ENCODE measurements around the gene ZNF462. TPM values are rescaled to one million over a fixed set of nuclear protein-coding genes. Genes with fewer than 3 reads are reported as not detected.

Gene ZNF462
- total RNA-seq, 1 experiment from 2014 or later = 3.9 TPM

DNA sequence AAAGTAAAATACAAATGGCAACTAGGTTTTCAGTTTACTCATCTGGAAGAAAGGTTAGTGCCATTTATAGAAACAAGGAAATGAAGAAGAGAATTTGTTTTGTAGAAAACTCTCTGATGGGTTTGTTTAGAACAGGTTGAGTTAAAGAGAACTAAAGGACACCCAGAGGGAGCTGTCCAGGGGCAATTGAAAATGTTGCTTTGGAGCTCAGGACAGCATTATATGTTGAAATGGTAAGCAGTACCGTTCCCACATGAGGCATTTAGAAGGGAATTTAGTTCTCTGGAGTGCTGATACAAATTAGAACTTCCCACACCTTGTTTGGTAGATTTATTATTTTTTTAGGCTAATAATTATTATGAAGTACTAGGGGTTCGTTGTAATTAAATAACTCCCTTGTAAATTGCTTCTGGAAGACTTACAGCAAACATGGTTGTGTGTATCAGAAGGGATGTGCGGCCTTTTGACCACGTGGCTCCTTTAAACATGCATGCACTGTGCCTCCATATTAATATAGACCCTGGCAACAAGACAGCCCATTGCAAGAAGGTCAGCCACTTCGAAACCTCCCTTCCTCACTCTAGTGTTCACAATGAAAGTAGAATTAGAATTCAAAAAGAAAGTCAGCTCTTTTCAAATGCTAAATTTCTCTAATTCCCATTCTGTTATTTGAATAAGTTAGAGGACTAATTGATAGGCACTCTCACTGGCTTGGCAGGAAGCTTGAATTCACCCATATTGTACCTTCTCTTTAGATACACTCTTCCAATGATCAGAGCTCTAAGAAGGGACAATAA lies 71.7 kb downstream of the ZNF462 start:
- in situ Hi-C loops (cut with HindIII; ENCODE audit: low pct_unique_long_range_greater_than_20kb, low sequenced_read_pairs) = no loop called here
- no peak for DNase-seq (ENCODE audit: low read depth)

DNA sequence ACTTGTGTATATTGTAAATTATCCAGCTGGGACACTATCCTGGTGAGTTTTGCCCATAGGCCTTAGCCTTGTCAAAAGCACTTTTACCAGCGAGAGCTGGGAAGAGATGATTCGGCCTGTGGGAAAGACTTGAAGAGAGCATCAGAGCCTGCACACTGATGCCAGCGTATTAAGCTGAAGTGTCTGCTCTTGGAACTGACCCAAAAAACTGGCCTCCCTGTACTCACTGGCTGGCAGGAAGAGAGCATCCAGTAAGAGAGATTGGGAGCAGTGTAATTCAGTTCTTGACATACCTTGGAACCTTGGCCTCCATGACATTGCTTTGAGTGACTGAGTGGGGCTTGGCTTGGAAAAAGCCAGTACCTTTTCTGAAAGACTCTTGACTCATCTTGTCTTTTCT lies 73.7 kb downstream of the ZNF462 start:
- in situ Hi-C loops (cut with HindIII; ENCODE audit: low pct_unique_long_range_greater_than_20kb, low sequenced_read_pairs) = no loop called here
- DNase-seq (ENCODE audit: low read depth) = no peak

DNA sequence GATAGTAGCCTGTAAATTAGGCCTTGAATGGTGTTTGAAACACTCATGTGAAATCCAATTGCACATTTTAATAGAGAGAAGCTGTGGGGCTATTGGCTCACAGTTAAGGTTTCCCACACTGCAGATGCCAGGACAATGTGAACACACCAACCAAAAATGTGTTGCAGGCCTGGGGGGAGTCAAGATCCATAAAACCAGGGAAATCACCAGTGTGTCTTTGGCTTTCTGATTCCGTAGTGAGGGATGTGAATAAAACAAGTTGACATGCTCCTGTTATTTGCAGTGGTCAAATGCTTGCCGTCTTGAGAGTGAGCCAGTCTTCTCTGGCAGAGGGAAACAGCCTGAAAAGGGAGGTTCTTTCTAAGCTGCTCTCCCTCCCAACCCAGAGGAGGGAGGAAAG lies 79.0 kb downstream of the ZNF462 start:
- in situ Hi-C loops (cut with HindIII; ENCODE audit: low pct_unique_long_range_greater_than_20kb, low sequenced_read_pairs) = no loop called here
- DNase-seq (ENCODE audit: low read depth) = no peak

DNA sequence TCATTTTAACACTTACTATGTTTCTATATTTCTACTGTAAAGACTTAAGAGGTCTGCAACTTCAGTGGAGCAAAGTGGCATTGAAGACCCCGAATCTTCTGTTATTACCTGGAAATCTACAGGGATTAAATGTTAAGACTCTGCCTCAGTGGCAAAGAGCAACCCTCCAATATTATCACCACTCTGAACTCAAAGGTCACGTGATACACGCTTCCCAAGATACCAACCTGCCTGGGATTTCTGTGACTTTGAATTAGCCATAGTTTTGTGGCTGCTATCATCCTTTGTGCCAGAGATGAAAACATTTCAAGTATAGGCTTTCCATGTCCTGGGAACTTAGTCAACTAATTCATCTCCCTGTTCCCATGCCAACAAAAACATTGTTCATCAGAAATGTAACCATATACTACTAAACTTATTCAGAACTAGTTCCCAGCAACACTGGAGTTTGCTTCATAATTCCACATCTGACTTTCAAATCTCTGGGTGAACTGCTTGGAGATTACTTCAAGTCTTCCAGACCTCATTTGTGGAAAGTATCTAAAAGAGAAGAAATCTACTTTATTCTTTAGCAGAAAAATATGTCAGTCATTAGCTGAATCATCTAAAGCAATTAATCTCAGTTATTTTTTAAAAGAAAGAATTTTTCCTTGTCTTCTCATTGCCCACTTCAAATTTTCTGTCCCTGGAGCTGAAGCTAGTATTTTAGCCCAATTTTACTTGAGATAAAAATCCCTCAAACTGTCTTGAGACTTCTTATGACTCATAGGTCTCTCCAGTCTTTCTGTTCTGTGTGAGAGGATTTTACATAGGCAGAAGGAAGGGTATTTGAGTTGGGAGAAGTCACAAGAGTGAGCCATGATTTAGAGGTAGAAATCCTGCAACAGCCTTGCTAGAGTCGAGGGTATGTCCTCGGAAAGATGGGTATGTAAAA lies 83.0 kb downstream of the ZNF462 start:
- in situ Hi-C loops (cut with HindIII; ENCODE audit: low pct_unique_long_range_greater_than_20kb, low sequenced_read_pairs) = no loop called here
- DNase-seq (ENCODE audit: low read depth) = peak; percentile 44

DNA sequence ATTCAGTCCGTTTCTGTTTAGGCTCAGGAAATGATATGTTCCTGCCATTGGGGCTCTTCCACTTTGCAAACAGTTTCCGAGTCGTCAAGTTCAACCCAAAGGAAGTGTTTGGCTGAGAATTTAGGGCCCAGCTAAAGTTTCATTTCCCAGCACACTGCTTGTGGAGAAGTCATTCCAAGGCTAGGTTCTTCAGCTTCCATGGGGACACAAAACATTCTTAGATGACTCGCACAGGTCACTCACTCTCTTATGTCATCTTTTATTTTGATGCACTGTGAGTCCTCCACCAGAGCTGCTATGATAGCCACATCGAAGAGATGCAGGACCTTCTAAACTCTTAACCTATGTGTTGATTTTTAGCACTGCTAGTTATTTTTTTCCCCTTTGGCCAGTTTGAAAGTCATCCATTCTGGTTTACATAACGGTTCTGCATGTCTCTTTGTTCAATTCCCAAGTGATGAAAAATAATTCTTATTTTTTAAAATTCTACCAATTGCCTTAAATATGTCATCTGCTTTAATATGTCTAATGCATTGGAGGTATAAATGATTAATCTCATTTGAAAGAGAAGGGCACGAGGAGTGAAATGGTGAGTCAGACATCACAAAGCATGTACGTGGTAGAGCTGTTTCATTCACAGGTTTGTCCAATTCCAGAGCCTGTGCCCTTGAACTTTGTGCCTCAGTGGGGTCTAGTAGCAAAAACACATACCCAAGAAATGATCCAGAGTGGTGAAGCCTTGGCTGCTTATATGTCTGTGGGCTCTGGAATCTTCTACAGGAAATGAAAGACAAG lies 84.3 kb downstream of the ZNF462 start:
- DNase-seq (ENCODE audit: low read depth) = peak; percentile 37
- in situ Hi-C loops (cut with HindIII; ENCODE audit: low pct_unique_long_range_greater_than_20kb, low sequenced_read_pairs) = no loop called here

DNA sequence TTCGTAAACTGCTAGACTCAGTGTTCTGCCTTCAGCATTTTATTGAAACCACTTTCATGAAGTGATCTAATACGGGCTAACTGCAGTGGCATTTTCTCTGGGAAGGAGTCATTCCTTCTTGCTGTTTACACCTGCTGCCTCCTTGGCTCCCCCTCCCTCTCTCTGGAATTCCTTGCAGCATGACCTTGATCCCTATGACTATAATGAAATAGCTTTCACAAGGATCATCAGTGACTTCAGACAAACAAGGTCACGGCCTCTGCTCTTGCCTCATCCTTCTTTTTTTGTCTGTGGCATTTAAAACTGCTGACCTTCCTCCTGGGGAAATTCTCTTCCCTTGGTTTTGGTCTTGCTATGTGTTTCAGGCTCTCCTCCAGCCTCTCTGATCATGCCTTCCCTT lies 90.2 kb downstream of the ZNF462 start:
- DNase-seq (ENCODE audit: low read depth) = peak; percentile 70
- in situ Hi-C loops (cut with HindIII; ENCODE audit: low pct_unique_long_range_greater_than_20kb, low sequenced_read_pairs) = no loop called here

DNA sequence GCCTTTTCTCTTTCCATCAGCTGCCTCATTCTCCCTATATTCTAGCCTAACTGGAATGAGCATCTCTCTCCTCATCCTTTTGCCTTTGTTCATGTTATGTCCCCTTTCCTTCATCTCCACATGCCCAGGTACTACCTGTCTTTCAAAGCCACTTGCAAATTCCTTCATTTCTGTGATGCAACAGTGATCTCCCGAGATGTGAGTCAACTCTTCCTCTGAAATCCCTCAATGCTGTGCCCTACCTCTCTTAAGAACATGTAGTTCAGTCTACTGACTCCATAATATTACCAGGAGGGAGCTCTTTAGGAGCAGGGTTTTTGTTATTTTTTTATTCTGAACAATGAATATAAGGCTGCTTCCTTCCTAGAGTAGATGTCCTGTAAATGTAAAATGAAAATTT lies 91.6 kb downstream of the ZNF462 start:
- in situ Hi-C loops (cut with HindIII; ENCODE audit: low pct_unique_long_range_greater_than_20kb, low sequenced_read_pairs) = no loop called here
- DNase-seq (ENCODE audit: low read depth) = no peak

DNA sequence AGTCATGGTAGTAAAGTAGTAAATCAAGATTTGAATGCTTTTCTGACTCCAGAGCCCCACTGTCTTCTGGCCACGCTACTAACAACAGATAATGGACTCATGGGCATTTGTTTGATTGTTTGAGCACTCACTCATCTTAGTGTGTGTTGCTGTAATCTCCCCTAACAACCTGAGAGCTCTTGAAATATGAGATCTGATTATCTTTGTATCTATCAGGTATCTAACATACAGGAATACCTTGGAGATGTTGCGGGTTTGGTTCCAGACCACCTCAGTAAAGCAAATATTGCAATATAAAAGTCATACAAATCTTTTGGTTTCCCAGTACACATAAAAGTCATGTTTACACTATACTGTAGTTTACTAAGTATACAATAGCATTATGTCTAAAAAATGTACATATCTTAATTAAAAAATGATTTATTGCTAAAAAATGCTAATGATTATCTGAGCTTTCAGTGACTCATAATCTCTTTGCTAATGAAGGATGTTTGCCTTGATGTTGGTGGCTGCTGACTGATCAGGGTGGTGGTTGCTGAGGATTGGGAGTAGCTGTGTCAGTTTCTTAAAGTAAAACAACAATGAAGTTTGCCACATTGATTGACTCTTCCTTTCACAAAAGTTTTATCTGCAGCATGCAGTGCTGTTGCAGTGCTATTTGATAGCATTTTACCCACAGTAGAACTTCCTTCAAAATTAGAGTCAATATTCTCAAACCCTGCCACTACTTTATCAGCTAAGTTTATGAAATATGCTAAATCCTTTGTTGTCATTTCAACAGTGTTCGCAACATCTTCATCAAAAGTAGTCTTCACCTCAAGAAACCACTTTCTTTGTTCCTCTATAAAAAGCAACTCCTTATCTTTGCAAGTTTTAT lies 92.2 kb downstream of the ZNF462 start:
- in situ Hi-C loops (cut with HindIII; ENCODE audit: low pct_unique_long_range_greater_than_20kb, low sequenced_read_pairs) = no loop called here
- DNase-seq (ENCODE audit: low read depth) = no peak

DNA sequence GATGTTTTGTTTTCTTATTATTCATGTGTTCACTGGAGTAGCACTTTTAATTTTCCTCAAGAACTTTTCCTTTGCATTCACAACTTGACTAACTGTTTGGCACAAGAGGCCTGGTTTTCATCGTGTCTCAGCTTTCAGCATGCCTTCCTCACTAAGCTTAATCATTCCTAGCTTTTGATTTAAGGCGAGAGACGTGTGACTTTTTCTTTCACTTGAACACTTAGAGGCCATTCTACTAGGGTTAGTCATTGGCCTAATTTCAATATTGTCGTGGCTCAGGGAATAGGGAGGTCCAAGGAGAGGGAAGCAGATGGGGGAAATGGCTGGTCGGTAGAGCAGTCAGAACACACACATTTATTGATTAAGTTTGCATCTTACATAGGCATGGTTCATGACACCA lies 94.0 kb downstream of the ZNF462 start:
- peak; percentile 61 for DNase-seq (ENCODE audit: low read depth)
- in situ Hi-C loops (cut with HindIII; ENCODE audit: low pct_unique_long_range_greater_than_20kb, low sequenced_read_pairs) = no loop called here

DNA sequence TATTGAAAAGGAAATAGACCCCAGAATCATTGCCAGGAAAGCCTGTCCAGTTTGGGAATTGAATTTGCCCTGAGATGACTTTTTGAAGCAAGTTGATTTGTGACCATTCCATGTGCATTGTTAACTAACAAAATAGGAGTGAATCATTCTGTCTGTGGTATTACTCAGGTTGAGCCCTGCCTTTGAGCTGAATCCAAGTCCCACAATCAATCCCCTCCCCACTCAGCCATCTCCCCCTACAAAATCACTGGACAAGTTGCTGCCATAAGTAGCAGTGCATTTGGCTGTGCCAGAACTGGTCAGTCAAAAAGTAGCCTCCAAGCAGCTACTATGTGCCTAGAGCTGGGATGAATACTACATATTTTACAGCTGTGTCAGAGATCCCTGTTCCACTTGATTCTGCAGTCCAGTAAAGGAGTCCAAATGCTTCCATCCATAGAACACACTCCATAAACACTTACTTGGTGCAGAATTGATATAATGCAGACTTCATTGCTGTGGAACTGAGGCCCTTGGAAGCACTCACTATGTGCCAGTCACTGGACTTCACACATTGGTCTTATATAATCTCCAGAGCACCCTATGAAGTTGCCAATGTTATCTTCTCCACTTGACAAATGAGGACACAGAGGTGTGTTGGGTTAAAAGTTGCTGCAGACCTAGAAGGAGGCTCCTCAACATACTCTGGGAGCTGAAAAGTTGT lies 96.1 kb downstream of the ZNF462 start:
- in situ Hi-C loops (cut with HindIII; ENCODE audit: low pct_unique_long_range_greater_than_20kb, low sequenced_read_pairs) = no loop called here

DNA sequence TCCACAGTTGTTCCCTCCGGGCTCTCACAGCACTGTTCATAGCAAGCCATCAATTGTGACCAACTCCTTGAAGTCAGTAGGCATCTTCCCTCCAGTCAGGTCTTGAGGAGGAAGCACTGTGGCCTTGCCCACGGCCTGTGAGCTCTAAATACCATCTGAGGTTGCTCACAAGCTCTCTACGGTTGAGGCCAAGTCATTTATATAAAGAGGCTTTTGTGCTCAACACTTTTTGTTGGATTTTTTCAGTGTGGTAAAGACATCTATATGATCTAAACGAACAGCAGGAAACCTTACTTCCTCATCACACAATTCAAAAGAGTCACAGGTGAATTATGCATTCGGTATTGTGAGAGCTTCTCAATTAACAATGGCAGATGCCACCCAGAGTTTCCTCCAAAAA lies 97.3 kb downstream of the ZNF462 start:
- in situ Hi-C loops (cut with HindIII; ENCODE audit: low pct_unique_long_range_greater_than_20kb, low sequenced_read_pairs) = no loop called here
- no peak for DNase-seq (ENCODE audit: low read depth)

More for the DNA sequence above, 96.1 kb downstream of the ZNF462 start:
- no peak for DNase-seq (ENCODE audit: low read depth)

DNA sequence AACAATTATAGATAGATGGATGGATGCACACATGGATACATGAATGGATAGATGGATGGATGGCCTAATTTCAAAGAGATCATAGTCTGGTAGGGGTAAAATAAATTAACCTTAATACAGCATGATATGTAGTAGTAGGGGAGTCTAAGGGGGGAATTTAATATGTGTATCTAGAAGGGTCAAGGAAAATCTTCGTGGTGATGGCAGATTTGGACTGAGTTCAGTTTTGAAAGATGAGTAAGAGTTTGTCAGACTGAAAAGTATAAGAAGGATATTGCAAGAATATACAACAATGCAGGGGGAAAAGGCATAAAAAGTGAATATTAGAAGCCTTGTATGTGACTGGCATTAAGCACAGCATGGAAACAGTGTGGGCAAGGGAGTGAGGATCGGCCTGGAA lies 98.7 kb downstream of the ZNF462 start:
- DNase-seq (ENCODE audit: low read depth) = no peak
- in situ Hi-C loops (cut with HindIII; ENCODE audit: low pct_unique_long_range_greater_than_20kb, low sequenced_read_pairs) = no loop called here

DNA sequence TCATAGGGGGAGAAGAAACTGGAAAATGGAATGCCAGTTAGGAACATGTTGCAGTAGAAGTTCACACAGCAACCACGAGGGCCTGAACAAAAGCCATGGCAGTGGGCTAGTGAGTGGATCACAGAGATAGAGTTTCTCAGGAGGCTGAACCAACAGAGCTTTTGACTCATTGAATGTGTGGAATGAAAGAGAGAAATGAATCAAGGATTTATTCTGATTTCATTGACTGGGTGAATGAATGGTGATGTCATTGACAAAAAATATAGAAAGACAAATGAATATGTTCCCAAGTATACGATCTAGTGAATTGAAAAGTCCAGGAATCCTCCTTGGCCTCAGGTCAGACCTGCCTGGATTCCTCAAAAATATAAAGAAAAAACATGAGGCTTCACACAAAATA lies 99.2 kb downstream of the ZNF462 start:
- no peak for DNase-seq (ENCODE audit: low read depth)
- in situ Hi-C loops (cut with HindIII; ENCODE audit: low pct_unique_long_range_greater_than_20kb, low sequenced_read_pairs) = no loop called here

DNA sequence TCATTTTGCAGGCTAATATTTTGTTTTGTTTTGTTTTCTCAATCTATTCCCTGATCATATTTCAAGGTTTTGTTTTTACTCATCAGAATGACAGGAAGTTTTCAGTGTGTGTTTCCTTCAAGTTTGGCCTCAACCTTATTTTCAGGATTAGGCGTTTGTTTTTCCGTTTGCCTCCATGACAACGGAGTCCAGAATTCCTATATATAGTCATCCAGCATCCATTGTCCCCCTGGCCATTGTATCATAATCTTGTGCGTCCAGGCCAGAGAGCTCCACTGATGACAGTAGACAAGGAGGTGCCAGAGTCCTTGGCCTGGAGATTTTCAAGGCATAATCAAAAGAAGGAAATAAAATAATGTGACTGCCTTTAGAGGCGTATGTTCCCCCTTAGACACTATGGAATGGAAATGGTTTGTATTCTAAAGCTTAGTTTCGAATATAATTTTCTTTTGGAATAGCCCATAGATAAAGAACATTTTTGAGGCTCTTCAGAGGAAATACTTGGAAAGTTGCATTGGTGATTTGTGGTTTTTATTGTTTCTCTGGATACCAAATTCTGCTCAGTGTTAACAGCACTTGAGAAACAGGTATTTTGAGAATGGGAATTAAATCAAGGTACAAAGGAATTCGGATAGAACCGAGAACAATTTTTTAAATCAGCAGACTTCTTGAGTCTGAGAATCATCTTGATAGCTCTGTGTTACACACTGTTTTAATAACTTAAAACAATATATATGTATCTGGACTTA lies 99.8 kb downstream of the ZNF462 start:
- DNase-seq (ENCODE audit: low read depth) = no peak
- in situ Hi-C loops (cut with HindIII; ENCODE audit: low pct_unique_long_range_greater_than_20kb, low sequenced_read_pairs) = no loop called here

DNA sequence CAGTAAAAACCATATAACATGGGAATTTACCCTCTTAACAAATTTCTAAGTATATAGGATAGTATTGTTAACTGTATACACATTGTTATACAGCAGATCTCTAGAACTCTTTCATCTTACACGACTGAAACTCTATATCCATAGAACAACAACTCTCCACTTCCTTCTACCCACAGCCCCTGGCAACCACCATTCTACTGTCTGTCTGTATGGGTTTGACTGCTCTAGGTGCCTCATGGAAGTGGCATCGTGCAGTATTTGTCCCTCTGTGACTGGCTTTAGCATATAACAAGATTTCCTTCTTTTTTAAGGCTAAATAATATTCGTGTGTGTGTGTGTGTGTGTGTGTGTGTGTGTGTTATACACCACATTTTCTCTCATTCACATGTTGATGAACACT lies 100.7 kb downstream of the ZNF462 start:
- in situ Hi-C loops (cut with HindIII; ENCODE audit: low pct_unique_long_range_greater_than_20kb, low sequenced_read_pairs) = no loop called here
- DNase-seq (ENCODE audit: low read depth) = no peak

DNA sequence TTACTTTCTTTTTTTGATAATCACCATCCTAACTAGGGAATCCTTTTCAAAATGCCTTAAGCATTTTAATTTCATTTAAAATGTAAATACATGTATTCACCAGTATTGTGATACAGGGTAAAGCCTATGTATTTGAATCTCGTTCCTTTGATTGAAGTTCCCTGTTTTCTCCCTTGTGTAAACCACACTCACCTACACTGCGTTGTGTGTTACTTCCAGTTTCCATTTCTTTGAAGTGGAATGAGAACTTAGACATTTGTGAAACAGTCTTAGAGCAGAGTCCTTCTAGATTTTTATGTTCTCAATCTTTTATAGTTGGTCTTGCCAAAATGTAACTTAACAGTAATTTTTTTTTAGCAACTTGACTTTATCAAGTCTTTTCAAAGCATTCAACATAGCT lies 101.4 kb downstream of the ZNF462 start:
- in situ Hi-C loops (cut with HindIII; ENCODE audit: low pct_unique_long_range_greater_than_20kb, low sequenced_read_pairs) = no loop called here
- no peak for DNase-seq (ENCODE audit: low read depth)

Measured in Caki2 (cell line).